Sigmoid colon (tissue), 7 donors: ENCODE results near the gene NEB. TPM values are rescaled to one million over a fixed set of nuclear protein-coding genes. Genes with fewer than 3 reads are reported as not detected.

Experiments used
- DNase-seq: peaks from one replicate; pipeline ENCODE4 v3.0.0-alpha.2; 2019
- H3K27ac ChIP-seq, 4 donors: fragments of 200-600 bp; sonication (generic); one replicate each; pipeline ENCODE4 v1.5.1; 2016 to 2019; ENCODE audit warnings: mild to moderate bottlenecking in 1 of 4
- H3K27me3 ChIP-seq, 3 donors: fragments of 200-600 bp; sonication (generic); one replicate each; pipeline ENCODE4 v1.5.1; 2019; ENCODE audit warnings: mild to moderate bottlenecking in 1 of 3
- H3K36me3 ChIP-seq, 4 donors: fragments of 200-600 bp; sonication (generic); one replicate each; pipeline ENCODE4 v1.5.1; 2016 to 2019
- H3K4me1 ChIP-seq, 4 donors: fragments of 200-600 bp; sonication (generic); one replicate each; pipeline ENCODE4 v1.5.1; 2017 to 2019
- H3K4me3 ChIP-seq, 4 donors: fragments of 200-600 bp; sonication (generic); one replicate each; pipeline ENCODE4 v1.5.1; 2017 to 2019; ENCODE audit warnings: mild to moderate bottlenecking in 2 of 4, moderate library complexity in 1 of 4
- H3K9me3 ChIP-seq, 4 donors: fragments of 200-600 bp in 3 of 4; sonication (generic) in 3 of 4; one replicate each; pipeline versions ENCODE4 v1.5.1 to v1.6.1; 2013 to 2019
- CTCF ChIP-seq, 4 experiments: fragments of 450-650 bp in 3 of 4; fragments of 200-600 bp in 1 of 4; IDR thresholded peaks; one replicate each; pipeline ENCODE4 v1.5.1; 2016 to 2019; ENCODE audit warnings: antibody characterized with exemption in 4 of 4, mild to moderate bottlenecking in 3 of 4, moderate library complexity in 2 of 4
- EP300 ChIP-seq, 4 donors: sonication (generic); formaldehyde crosslinking; IDR thresholded peaks; one replicate each; pipeline ENCODE4 v1.6.1; 2017; ENCODE audit warnings: antibody characterized with exemption in 4 of 4
- POLR2A ChIP-seq, 2 donors: fragments of 450-650 bp; IDR thresholded peaks; one replicate each; pipeline ENCODE4 v1.6.1; 2016; ENCODE audit warnings: antibody characterized with exemption in 2 of 2, mild to moderate bottlenecking in 2 of 2, moderate library complexity in 2 of 2
- POLR2AphosphoS5 ChIP-seq, 4 donors: sonication (generic); formaldehyde crosslinking; IDR thresholded peaks; one replicate each; pipeline ENCODE4 v1.6.1; 2017; ENCODE audit warnings: antibody characterized with exemption in 4 of 4
- WGBS, 2 donors: extraction: QIAGEN DNeasy Blood & Tissue Kit; methylation state at CpG; one replicate each; pipeline ENCODE4 v1.1.7; 2013; 5-methylcytosine and 5-hydroxymethylcytosine counted together
- intact Hi-C: fragments of 100-400 bp; cut with DNase I; formaldehyde crosslinking; loops from one replicate; pipeline ENCODE4 v1.15.1; 2023
- polyA plus RNA-seq, 3 donors: library from polyadenylated mRNA; stranded (reverse); fragments of 200-250 nt; gene quantifications; one replicate each; pipeline ENCODE4 v1.2.3, GENCODE V29; 2013
- total RNA-seq, 4 donors: library from RNA; depleted of rRNA; stranded (reverse); fragments of >200 nt; gene quantifications; one replicate each; pipeline ENCODE4 v1.1.0, GENCODE V29; 2016
- donor health status: healthy with polysubstance abuse.
- donor health status: Bipolar disorder and iron deficiency.
- donor health status: healthy.

Gene NEB
- total and polyA plus RNA-seq, 7 donors = under 0.01 to 1.4 (median 0.60) TPM; not detected in 1

- no peak overlapping the region for H3K4me3 ChIP-seq
- TF ChIP-seq EP300 (IDR thresholded peaks at IDR 0.05) = no peak
- TF ChIP-seq CTCF (IDR thresholded peaks at IDR 0.05) = no peak
- no peak for TF ChIP-seq POLR2A (IDR thresholded peaks at IDR 0.05)
- H3K4me1 ChIP-seq = peaks cover 0 to 17% (median 14%) of the 10 kb centered on the region in 4 donors
- WGBS, 2 donors = 82 to 88% methylated on average over 2 of the region's 2 CpGs
- no peaks in the 10 kb centered on the region for H3K36me3 ChIP-seq
- no peaks in the 10 kb centered on the region for H3K27me3 ChIP-seq
- H3K9me3 ChIP-seq = no peaks in the 10 kb centered on the region
- no peak overlapping the region for H3K27ac ChIP-seq
- no peak for DNase-seq
- intact Hi-C loops = no loop called here
Observed at GRCh38 chr2:151767536-151767935, 33.3 kb upstream of the NEB start.

- no peak for DNase-seq
- H3K4me3 ChIP-seq = no peak overlapping the region
- H3K27me3 ChIP-seq = no peaks in the 10 kb centered on the region
- H3K4me1 ChIP-seq = peaks cover 0 to 9% (median 6%) of the 10 kb centered on the region in 4 donors
- TF ChIP-seq POLR2AphosphoS5 (IDR thresholded peaks at IDR 0.05) (no peak), CTCF (IDR thresholded peaks at IDR 0.05) (no peak), EP300 (IDR thresholded peaks at IDR 0.05) (no peak), POLR2A (IDR thresholded peaks at IDR 0.05) (no peak)
- no peaks in the 10 kb centered on the region for H3K9me3 ChIP-seq
- no peak overlapping the region for H3K27ac ChIP-seq
- H3K36me3 ChIP-seq = no peaks in the 10 kb centered on the region
- 75 to 86% methylated on average over 4 of the region's 4 CpGs for WGBS, 2 donors
- intact Hi-C loops = no loop called here
Observed at GRCh38 chr2:151766437-151767153, 32.3 kb upstream of the NEB start.

- intact Hi-C loops = no loop called here
- TF ChIP-seq EP300 (IDR thresholded peaks at IDR 0.05) (no peak), POLR2AphosphoS5 (IDR thresholded peaks at IDR 0.05) (no peak), CTCF (IDR thresholded peaks at IDR 0.05) (no peak), POLR2A (IDR thresholded peaks at IDR 0.05) (no peak)
- 74 to 94% methylated on average over 10 of the region's 10 CpGs for WGBS, 2 donors
- H3K27ac ChIP-seq = no peak overlapping the region
- peaks cover 0 to 3% (median under 1%) of the 10 kb centered on the region in 4 donors for H3K4me1 ChIP-seq
- no peaks in the 10 kb centered on the region for H3K9me3 ChIP-seq
- H3K27me3 ChIP-seq = no peaks in the 10 kb centered on the region
- H3K36me3 ChIP-seq = no peaks in the 10 kb centered on the region
- no peak for DNase-seq
- no peak overlapping the region for H3K4me3 ChIP-seq
Observed at GRCh38 chr2:151765760-151766410, 31.6 kb upstream of the NEB start.

GRCh38 chr2:151762694-151763093 lies 28.4 kb upstream of the NEB start:
- WGBS, 2 donors = 52 to 63% methylated on average over 3 of the region's 3 CpGs
- H3K27me3 ChIP-seq = no peaks in the 10 kb centered on the region
- peaks cover 0 to 3% (median 1%) of the 10 kb centered on the region in 4 donors for H3K4me1 ChIP-seq

GRCh38 chr2:151761687-151762086 lies 27.4 kb upstream of the NEB start:
- no peak overlapping the region for H3K4me3 ChIP-seq
- no peak overlapping the region for H3K27ac ChIP-seq
- TF ChIP-seq EP300 (IDR thresholded peaks at IDR 0.05) (no peak), POLR2A (IDR thresholded peaks at IDR 0.05) (no peak), POLR2AphosphoS5 (IDR thresholded peaks at IDR 0.05) (no peak), CTCF (IDR thresholded peaks at IDR 0.05) (no peak)
- intact Hi-C loops = no loop called here
- DNase-seq = no peak
- H3K27me3 ChIP-seq = no peaks in the 10 kb centered on the region
- H3K9me3 ChIP-seq = no peaks in the 10 kb centered on the region
- H3K36me3 ChIP-seq = no peaks in the 10 kb centered on the region
- peaks cover 0 to 6% (median 2%) of the 10 kb centered on the region in 4 donors for H3K4me1 ChIP-seq

More at GRCh38 chr2:151762694-151763093, 28.4 kb upstream of the NEB start:
- Histone ChIP-seq H3K36me3 (no peaks in the 10 kb centered on the region), H3K4me3 (no peak overlapping the region), H3K9me3 (no peaks in the 10 kb centered on the region), H3K27ac (no peak overlapping the region)
- TF ChIP-seq POLR2AphosphoS5 (IDR thresholded peaks at IDR 0.05) (no peak), EP300 (IDR thresholded peaks at IDR 0.05) (no peak), POLR2A (IDR thresholded peaks at IDR 0.05) (no peak)
- DNase-seq = no peak
- intact Hi-C loops = no loop called here
